Non-pigmented ciliary epithelial cell (primary cell): ENCODE measurements around the gene SERPINA12.
"Not testable (repeated sequence)": the region's sequence is repeated elsewhere in the genome, so short reads cannot be mapped to it uniquely, and the experiment has no call there.

Experiments used
- DNase-seq: peaks from one replicate; pipeline ENCODE4 v3.0.0-alpha.2; 2010; ENCODE audit warnings: low read depth

Gene SERPINA12

DNA sequence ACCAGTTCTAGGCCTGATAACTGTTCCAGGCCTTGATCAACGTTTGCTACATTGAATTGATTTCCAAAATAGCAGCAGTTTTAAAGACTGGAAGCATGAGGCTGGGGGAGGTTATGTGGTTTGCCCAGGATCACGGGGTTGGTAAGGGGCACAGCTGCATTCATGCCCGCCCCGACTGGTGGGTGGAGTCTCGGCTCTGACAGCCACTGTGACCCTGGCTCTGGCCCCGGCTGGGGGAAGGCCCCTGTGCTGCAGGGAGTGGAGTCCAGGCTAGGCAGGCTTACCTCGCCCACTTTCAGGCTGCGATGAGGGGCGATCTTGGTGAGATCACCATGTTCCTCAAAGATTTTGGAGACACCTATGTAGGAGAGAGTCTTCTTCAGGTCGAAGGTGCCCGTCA is 19.9 kb downstream of the SERPINA12 start:
- no peak for DNase-seq

DNA sequence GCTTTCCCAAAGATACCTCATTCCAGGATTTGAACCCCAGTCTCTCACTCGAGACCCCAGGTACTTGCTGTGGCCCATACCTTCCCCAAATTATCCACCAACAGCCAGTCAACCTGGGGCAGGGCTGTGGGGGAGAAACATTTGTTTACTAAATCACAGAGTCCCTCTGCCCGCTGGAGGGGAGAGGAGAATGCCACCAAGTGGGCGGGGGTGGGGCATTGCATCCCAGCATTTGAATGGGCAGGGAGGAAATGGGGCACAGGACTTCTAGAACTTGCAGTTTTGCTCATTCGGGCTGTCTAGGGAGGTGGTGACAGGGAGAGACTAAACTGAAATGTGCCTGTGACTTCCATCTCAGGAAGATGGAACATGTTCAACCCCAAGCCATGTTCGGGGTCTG is 22.4 kb downstream of the SERPINA12 start:
- DNase-seq: no peak

- no peak for DNase-seq
Measured at GRCh38 chr14:94485944-94486841, 23.1 kb downstream of the SERPINA12 start.

DNA sequence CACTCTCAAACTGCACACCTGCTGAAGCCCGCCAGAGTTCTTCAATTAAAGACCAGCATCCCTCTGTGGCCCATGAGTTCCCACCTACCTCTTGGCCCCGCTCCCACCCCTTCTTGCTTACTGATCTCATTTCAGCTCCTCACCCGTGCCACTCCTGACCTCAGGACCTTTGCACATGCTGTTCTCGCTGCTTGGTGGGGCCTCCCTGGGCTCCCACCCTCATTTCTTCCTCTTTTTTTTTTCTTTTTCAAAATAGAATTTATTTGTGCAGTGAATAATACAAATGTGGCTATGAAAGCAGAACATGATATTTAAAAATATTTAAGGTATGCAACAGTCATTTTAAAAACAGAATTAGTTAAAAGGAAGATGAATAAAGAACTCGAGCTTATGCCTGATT is 24.8 kb downstream of the SERPINA12 start:
- DNase-seq: no peak

DNA sequence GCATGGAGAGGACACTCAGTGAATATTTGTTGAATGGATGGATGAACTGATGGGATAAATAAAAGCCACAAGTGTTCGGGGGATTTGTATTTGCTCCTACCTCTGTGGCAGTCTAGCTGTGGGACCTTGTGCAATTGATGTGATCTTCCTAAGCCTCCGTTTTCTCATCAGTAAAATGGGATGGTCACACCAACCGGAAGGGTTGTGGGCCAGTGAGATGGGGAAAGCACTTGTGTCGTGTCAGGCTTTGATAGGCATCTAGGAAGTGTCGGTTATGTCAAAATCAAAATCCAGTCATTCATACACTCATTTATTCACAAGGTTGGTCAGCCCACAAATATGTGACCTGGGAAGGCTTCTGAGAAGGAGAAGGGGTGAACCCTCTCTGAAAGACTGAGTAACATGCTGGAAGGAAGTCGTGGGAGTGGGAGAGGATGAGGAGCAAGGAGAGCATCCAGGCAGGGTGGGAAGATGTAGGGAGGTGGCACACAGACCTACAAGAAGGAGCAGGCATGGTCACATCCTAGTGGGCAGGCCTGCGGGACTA is 25.5 kb downstream of the SERPINA12 start:
- DNase-seq: peak; percentile 37

- no peak for DNase-seq
Measured at GRCh38 chr14:94483071-94483451, 26.2 kb downstream of the SERPINA12 start.

- not testable (repeated sequence) for DNase-seq
Measured at GRCh38 chr14:94482132-94483070, 26.9 kb downstream of the SERPINA12 start.

GRCh38 chr14:94481468-94482131 is 27.7 kb downstream of the SERPINA12 start:
- peak; percentile 46 for DNase-seq

GRCh38 chr14:94480809-94481208 is 28.5 kb downstream of the SERPINA12 start:
- DNase-seq: no peak

GRCh38 chr14:94478420-94478819 is 30.8 kb downstream of the SERPINA12 start:
- no peak for DNase-seq

- DNase-seq: no peak
Measured at GRCh38 chr14:94476023-94476422, 33.2 kb downstream of the SERPINA12 start, which contains the start of gene SERPINA9. Gene SERPINA9 (minus strand): TSS chr14:94476197. CDS start chr14:94469840, 6,357 bp downstream.

- DNase-seq: peak; percentile 57
Measured at GRCh38 chr14:94474581-94475031, 34.7 kb downstream of the SERPINA12 start.

DNA sequence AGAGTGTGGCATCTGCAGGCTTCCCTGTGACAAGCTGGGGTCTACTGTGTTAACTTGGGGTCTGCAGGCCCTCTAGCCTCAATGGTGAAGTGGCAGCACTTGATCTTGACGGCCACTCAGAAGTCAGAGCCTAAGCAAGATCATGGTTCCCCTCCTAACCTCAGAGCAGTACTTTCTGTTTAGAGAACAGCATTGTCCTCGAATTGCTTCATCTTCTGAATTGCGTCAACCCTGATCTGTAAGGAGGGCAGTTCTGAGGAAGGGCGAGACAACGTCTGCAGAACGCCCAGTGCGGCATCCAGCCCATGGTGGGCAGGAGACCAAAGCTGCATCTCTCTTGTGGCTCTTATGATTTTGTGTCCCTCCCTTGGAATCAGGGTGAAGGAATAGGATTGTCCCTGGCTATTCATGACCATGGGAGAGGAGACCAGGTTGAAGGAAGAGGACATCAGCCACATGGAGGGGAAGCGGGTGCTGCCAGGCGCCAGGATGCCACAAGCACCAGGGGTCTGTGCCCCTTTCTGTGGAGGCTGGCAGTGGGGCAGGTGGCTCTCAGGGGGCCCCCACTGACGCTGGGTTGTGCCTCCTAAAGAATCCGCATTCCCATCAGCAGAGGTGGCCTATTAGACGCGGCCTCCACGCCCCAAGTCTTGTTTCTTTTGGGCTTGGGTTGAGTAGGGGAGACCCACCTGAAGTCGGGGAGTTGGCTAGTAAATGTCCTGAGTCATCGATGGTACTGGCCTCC is 35.4 kb downstream of the SERPINA12 start:
- DNase-seq: no peak

DNA sequence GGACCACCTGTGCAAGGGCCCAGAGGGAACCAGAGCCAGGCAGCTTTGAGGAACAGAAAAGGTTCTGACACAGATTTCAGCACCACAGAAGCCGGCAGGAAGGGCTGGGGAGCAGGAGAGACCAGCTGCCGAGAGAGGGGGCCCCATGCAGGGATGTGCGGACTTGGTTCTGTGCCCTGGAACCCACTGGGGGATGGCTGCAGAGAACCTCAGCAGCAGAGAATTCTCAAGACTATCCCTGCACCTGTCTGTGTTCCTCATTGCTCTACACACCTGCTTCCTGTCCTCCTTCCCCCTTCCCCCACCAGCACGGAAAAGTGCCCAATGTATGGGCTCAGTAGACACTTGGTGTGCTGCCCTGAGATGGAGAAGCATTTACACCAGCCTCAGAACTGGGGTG is 36.4 kb downstream of the SERPINA12 start:
- DNase-seq: no peak

- DNase-seq: no peak
Measured at GRCh38 chr14:94471045-94471444, 38.2 kb downstream of the SERPINA12 start.

DNA sequence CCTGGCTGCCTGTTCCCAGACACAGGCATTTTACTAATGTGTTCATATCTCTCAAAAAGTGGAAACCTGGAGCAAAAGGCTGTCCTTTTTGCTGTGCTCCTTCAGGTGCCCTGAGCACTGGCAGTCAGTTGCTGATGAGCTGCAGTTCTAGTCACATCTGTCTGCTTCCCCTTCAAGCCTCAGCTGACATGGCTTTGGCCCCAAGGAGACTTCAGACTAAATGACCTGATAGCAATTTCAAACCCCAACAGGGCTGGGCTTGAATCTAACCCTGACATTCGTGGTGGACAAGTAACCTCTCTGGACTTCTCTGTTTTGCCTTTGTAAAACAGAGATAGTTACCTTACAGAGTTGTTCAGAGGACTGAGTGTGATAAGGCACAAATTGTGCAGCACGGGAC is 39.0 kb downstream of the SERPINA12 start:
- no peak for DNase-seq

DNA sequence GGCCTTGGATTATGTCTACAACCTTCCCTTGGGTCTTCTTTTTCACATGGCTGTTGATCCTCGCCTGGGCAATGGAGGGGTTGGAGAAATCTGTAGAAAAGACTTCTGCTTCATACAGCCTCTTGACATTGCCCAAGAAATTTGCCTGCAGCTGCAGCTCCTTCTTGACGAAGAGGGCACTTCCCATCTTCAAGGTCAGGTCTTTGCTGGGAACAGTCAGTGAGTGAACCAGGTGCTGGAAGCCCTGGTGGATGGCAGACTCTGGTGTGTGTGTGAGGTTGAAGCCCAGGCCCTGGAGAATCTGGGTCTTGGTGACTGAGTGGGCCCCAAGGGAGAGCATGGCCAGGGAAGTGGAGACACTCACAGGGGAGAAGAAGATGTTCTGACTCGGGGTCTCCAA is 40.0 kb downstream of the SERPINA12 start:
- no peak for DNase-seq

- DNase-seq: no peak
Measured at GRCh38 chr14:94467728-94468520, 41.3 kb downstream of the SERPINA12 start.

GRCh38 chr14:94466706-94467370 is 42.4 kb downstream of the SERPINA12 start:
- DNase-seq: no peak

DNA sequence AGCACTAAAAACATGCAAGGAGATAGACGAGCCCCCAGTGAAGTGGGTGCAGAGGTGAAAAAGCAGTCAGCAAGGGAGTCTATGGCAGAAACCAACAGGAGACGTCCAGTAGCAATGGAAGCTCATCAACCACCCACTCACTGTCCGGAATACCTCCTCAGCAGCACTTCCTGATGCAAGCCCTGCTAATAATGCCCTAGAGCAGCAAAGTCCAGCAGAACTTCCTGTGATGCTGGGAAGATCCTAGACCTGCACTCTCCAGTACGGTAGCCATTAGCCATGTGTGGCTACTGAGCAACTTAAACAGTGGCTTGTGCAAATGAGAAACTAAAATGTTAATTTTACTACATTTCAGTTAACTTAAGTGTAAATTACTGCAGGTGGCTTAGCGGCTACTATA is 44.2 kb downstream of the SERPINA12 start:
- no peak for DNase-seq
